IMR-90 (cell line): ENCODE results near the gene OST4.

ENCODE experiments used
- BHLHE40 ChIP-seq: fragments of 150-350 bp; IDR thresholded peaks from 2 replicates; pipeline ENCODE4 v1.6.1; 2016; ENCODE audit warnings: mild to moderate bottlenecking, low read depth, low read length
- CEBPB ChIP-seq: IDR thresholded peaks from 2 replicates; pipeline ENCODE4 v1.6.1; 2012; ENCODE audit warnings: low read depth, low read length, improper control_type of control experiment
- FOS ChIP-seq: fragments of 150-350 bp; IDR thresholded peaks from 2 replicates; pipeline ENCODE4 v1.6.1; 2016; ENCODE audit warnings: low read depth, low read length
- POLR2A ChIP-seq: IDR thresholded peaks from 2 replicates; pipeline ENCODE4 v1.6.1; 2012; ENCODE audit warnings: mild to moderate bottlenecking, low read depth, low read length
- RAD21 ChIP-seq: IDR thresholded peaks from 2 replicates; pipeline ENCODE4 v1.6.1; 2012; ENCODE audit warnings: low read length, improper control_type of control experiment
- RCOR1 ChIP-seq: IDR thresholded peaks from 2 replicates; pipeline ENCODE4 v1.6.1; 2012; ENCODE audit warnings: mild to moderate bottlenecking, low read length, improper control_type of control experiment; ENCODE audit not compliant: insufficient replicate concordance
- SMC3 ChIP-seq: fragments of 150-350 bp; IDR thresholded peaks from 2 replicates; pipeline ENCODE4 v1.6.1; 2016; ENCODE audit warnings: low read depth, mild to moderate bottlenecking, antibody characterized with exemption, low read length, moderate library complexity
- TF ChIP-seq, protein P1 (sequence below): conservative IDR thresholded peaks from 2 replicates; pipeline ENCODE4 v1.5.1; 2012; ENCODE audit warnings: mild to moderate bottlenecking, low read depth, low read length, improper control_type of control experiment
- TF ChIP-seq, protein P2 (sequence below): fragments of 150-350 bp; IDR thresholded peaks from 2 replicates; pipeline ENCODE4 v1.6.1; 2016; ENCODE audit warnings: low read depth, mild to moderate bottlenecking, low read length, moderate library complexity, borderline replicate concordance

DNA sequence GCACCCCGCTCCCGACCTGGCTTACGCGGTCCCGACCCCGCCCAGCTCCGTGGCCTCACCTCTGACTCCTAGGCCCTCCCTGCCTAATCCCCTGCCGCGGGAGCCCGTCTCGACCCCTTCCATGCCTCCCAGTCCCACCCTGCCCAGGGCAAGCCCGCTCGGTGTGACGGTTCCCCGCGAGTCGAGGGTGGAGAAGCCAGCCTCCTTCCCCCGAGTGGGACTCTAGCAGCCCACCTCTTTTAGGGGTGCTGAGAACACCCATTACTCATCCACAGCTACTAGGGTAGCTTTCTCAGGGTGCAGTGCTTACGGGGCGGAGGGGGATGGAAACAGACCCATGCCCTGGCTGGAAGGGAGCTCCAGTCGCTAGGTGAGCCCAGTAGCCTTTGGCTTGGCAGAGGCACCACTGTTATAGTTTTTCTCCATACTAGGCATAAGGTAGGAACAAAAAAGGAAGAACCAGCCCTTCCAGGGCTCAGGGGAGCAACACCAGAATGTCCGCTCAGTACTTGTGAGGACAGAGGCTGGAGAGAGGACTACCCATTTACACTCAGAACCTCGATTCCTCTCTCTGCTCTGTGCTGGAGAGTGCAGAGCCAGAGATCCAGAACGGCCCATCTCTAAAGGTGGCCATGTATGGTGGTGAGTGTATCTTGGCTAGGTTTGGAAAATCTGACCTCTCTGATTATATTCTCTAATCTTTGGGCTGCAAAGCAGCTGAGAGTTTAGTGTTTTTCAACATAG is 19.4 kb downstream of the OST4 start:
- no peak for TF ChIP-seq POLR2A
- TF ChIP-seq, protein P1, sequence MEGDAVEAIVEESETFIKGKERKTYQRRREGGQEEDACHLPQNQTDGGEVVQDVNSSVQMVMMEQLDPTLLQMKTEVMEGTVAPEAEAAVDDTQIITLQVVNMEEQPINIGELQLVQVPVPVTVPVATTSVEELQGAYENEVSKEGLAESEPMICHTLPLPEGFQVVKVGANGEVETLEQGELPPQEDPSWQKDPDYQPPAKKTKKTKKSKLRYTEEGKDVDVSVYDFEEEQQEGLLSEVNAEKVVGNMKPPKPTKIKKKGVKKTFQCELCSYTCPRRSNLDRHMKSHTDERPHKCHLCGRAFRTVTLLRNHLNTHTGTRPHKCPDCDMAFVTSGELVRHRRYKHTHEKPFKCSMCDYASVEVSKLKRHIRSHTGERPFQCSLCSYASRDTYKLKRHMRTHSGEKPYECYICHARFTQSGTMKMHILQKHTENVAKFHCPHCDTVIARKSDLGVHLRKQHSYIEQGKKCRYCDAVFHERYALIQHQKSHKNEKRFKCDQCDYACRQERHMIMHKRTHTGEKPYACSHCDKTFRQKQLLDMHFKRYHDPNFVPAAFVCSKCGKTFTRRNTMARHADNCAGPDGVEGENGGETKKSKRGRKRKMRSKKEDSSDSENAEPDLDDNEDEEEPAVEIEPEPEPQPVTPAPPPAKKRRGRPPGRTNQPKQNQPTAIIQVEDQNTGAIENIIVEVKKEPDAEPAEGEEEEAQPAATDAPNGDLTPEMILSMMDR: no peak
- no peak for TF ChIP-seq RAD21
- TF ChIP-seq SMC3: no peak
- TF ChIP-seq BHLHE40: no peak
- no peak for TF ChIP-seq FOS
- TF ChIP-seq CEBPB: no peak
- no peak for TF ChIP-seq RCOR1
- TF ChIP-seq, protein P2, sequence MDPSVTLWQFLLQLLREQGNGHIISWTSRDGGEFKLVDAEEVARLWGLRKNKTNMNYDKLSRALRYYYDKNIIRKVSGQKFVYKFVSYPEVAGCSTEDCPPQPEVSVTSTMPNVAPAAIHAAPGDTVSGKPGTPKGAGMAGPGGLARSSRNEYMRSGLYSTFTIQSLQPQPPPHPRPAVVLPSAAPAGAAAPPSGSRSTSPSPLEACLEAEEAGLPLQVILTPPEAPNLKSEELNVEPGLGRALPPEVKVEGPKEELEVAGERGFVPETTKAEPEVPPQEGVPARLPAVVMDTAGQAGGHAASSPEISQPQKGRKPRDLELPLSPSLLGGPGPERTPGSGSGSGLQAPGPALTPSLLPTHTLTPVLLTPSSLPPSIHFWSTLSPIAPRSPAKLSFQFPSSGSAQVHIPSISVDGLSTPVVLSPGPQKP: no peak
